Activated T-helper 2 cell treated with anti-CD3 and anti-CD28 coated beads, Interferon-gamma antibody, Interleukin-2, Interleukin-4, amounts not matched to agents 10 μg/mL and 5 μg/mL and 100 μg/mL, durations not matched to agents 14 hours and 24 hours and 36 hours (primary cell): ENCODE results near the gene MAPKAP1. TPM values are rescaled to one million over a fixed set of nuclear protein-coding genes. Genes with fewer than 3 reads are reported as not detected.

ENCODE experiments used
- DNase-seq: peaks from one replicate; pipeline ENCODE4 v3.0.0; 2021; ENCODE audit warnings: low spot score
- H3K27ac Mint-ChIP-seq: one replicate; pipeline ENCODE4 v1.8.0; 2021; ENCODE audit warnings: mixed read lengths
- H3K27me3 Mint-ChIP-seq: one replicate; pipeline ENCODE4 v1.8.0; 2021; ENCODE audit warnings: low read depth, mixed read lengths
- H3K36me3 Mint-ChIP-seq: one replicate; pipeline ENCODE4 v1.8.0; 2021; ENCODE audit warnings: low read depth, mixed read lengths
- H3K4me1 Mint-ChIP-seq: one replicate; pipeline ENCODE4 v1.8.0; 2021; ENCODE audit warnings: low read depth, mixed read lengths
- H3K4me3 Mint-ChIP-seq: one replicate; pipeline ENCODE4 v1.8.0; 2021; ENCODE audit warnings: low read depth, mild to moderate bottlenecking, moderate library complexity, mixed read lengths
- H3K9me3 Mint-ChIP-seq: one replicate; pipeline ENCODE4 v1.8.0; 2021; ENCODE audit warnings: mixed read lengths
- intact Hi-C: fragments of 100-400 bp; cut with micrococcal nuclease; formaldehyde crosslinking; loops from one replicate; pipeline ENCODE4 v1.15.1; 2023
- total RNA-seq: library from RNA; stranded (reverse); gene quantifications from 2 replicates; pipeline ENCODE4 v1.2.3, GENCODE V29; 2022

MAPKAP1 gene
- total RNA-seq, 1 donor from 2014 or later = 83.8 TPM

- no peak for DNase-seq
- no peak overlapping the region for H3K4me3 Mint-ChIP-seq
- H3K27ac Mint-ChIP-seq = no peak overlapping the region
- H3K27me3 Mint-ChIP-seq = no peaks in the 10 kb centered on the region
- peaks cover 4% of the 10 kb centered on the region for H3K9me3 Mint-ChIP-seq
- peaks cover 33% of the 10 kb centered on the region for H3K36me3 Mint-ChIP-seq
- no peaks in the 10 kb centered on the region for H3K4me1 Mint-ChIP-seq
- intact Hi-C loops = no loop called here
Observed at GRCh38 chr9:125462861-125463291, 244.1 kb downstream of the MAPKAP1 start.

GRCh38 chr9:125461636-125462190, 245.3 kb downstream of the MAPKAP1 start:
- Mint-ChIP-seq H3K36me3 (peaks cover 41% of the 10 kb centered on the region), H3K4me3 (no peak overlapping the region), H3K27me3 (no peaks in the 10 kb centered on the region), H3K4me1 (no peaks in the 10 kb centered on the region), H3K27ac (no peak overlapping the region), H3K9me3 (peaks cover 11% of the 10 kb centered on the region)
- DNase-seq = no peak
- intact Hi-C loops = no loop called here

- intact Hi-C loops = no loop called here
- Mint-ChIP-seq H3K4me1 (no peaks in the 10 kb centered on the region), H3K36me3 (peaks cover 48% of the 10 kb centered on the region), H3K27ac (no peak overlapping the region), H3K9me3 (peaks cover 17% of the 10 kb centered on the region), H3K4me3 (no peak overlapping the region), H3K27me3 (no peaks in the 10 kb centered on the region)
- DNase-seq = no peak
Observed at GRCh38 chr9:125460883-125461635, 245.9 kb downstream of the MAPKAP1 start.

GRCh38 chr9:125460346-125460745, 246.7 kb downstream of the MAPKAP1 start:
- peaks cover 23% of the 10 kb centered on the region for H3K9me3 Mint-ChIP-seq
- intact Hi-C loops = no loop called here
- no peak overlapping the region for H3K27ac Mint-ChIP-seq
- H3K27me3 Mint-ChIP-seq = no peaks in the 10 kb centered on the region
- H3K4me1 Mint-ChIP-seq = no peaks in the 10 kb centered on the region
- peaks cover 54% of the 10 kb centered on the region for H3K36me3 Mint-ChIP-seq
- no peak overlapping the region for H3K4me3 Mint-ChIP-seq
- DNase-seq = no peak

- intact Hi-C loops = no loop called here
- Mint-ChIP-seq H3K36me3 (peaks cover 62% of the 10 kb centered on the region), H3K4me3 (no peak overlapping the region), H3K9me3 (peaks cover 23% of the 10 kb centered on the region), H3K27ac (no peak overlapping the region), H3K27me3 (no peaks in the 10 kb centered on the region), H3K4me1 (peaks cover 2% of the 10 kb centered on the region)
- no peak for DNase-seq
Observed at GRCh38 chr9:125457357-125457756, 249.7 kb downstream of the MAPKAP1 start.

GRCh38 chr9:125455876-125456275, 251.1 kb downstream of the MAPKAP1 start:
- Mint-ChIP-seq H3K9me3 (peaks cover 23% of the 10 kb centered on the region), H3K36me3 (peaks cover 59% of the 10 kb centered on the region), H3K27ac (no peak overlapping the region), H3K27me3 (no peaks in the 10 kb centered on the region), H3K4me3 (no peak overlapping the region), H3K4me1 (peaks cover 2% of the 10 kb centered on the region)
- DNase-seq = no peak
- intact Hi-C loops = no loop called here

GRCh38 chr9:125455132-125455531, 251.9 kb downstream of the MAPKAP1 start:
- Mint-ChIP-seq H3K36me3 (peaks cover 53% of the 10 kb centered on the region), H3K27me3 (no peaks in the 10 kb centered on the region), H3K4me1 (peaks cover 2% of the 10 kb centered on the region), H3K4me3 (no peak overlapping the region), H3K9me3 (peaks cover 23% of the 10 kb centered on the region), H3K27ac (no peak overlapping the region)
- DNase-seq = no peak
- intact Hi-C loops = no loop called here

GRCh38 chr9:125447202-125447802, 259.7 kb downstream of the MAPKAP1 start:
- Mint-ChIP-seq H3K36me3 (peaks cover 5% of the 10 kb centered on the region), H3K27ac (no peak overlapping the region), H3K4me1 (no peaks in the 10 kb centered on the region), H3K27me3 (no peaks in the 10 kb centered on the region), H3K9me3 (no peaks in the 10 kb centered on the region), H3K4me3 (no peak overlapping the region)
- intact Hi-C loops = no loop called here
- DNase-seq = no peak

GRCh38 chr9:125446561-125447094, 260.4 kb downstream of the MAPKAP1 start:
- no peak for DNase-seq
- no peak overlapping the region for H3K4me3 Mint-ChIP-seq
- no peak overlapping the region for H3K27ac Mint-ChIP-seq
- peaks cover 3% of the 10 kb centered on the region for H3K36me3 Mint-ChIP-seq
- no peaks in the 10 kb centered on the region for H3K9me3 Mint-ChIP-seq
- H3K4me1 Mint-ChIP-seq = no peaks in the 10 kb centered on the region
- intact Hi-C loops = no loop called here
- no peaks in the 10 kb centered on the region for H3K27me3 Mint-ChIP-seq

GRCh38 chr9:125444956-125445506, 262.0 kb downstream of the MAPKAP1 start:
- intact Hi-C loops = no loop called here
- Mint-ChIP-seq H3K36me3 (no peaks in the 10 kb centered on the region), H3K9me3 (no peaks in the 10 kb centered on the region), H3K4me3 (no peak overlapping the region), H3K27me3 (no peaks in the 10 kb centered on the region), H3K27ac (no peak overlapping the region), H3K4me1 (no peaks in the 10 kb centered on the region)
- no peak for DNase-seq

GRCh38 chr9:125444166-125444565, 262.8 kb downstream of the MAPKAP1 start:
- H3K27ac Mint-ChIP-seq = no peak overlapping the region
- no peaks in the 10 kb centered on the region for H3K27me3 Mint-ChIP-seq
- intact Hi-C loops = no loop called here

GRCh38 chr9:125443367-125443766, 263.6 kb downstream of the MAPKAP1 start:
- intact Hi-C loops = no loop called here
- no peak for DNase-seq
- Mint-ChIP-seq H3K27me3 (no peaks in the 10 kb centered on the region), H3K36me3 (no peaks in the 10 kb centered on the region), H3K4me3 (no peak overlapping the region), H3K9me3 (no peaks in the 10 kb centered on the region), H3K27ac (no peak overlapping the region), H3K4me1 (no peaks in the 10 kb centered on the region)

More at GRCh38 chr9:125444166-125444565, 262.8 kb downstream of the MAPKAP1 start:
- no peak for DNase-seq
- H3K9me3 Mint-ChIP-seq = no peaks in the 10 kb centered on the region
- no peak overlapping the region for H3K4me3 Mint-ChIP-seq
- no peaks in the 10 kb centered on the region for H3K4me1 Mint-ChIP-seq
- H3K36me3 Mint-ChIP-seq = no peaks in the 10 kb centered on the region

GRCh38 chr9:125442452-125442851, 264.6 kb downstream of the MAPKAP1 start:
- Mint-ChIP-seq H3K27me3 (no peaks in the 10 kb centered on the region), H3K9me3 (no peaks in the 10 kb centered on the region), H3K4me3 (no peak overlapping the region), H3K4me1 (no peaks in the 10 kb centered on the region), H3K27ac (no peak overlapping the region), H3K36me3 (no peaks in the 10 kb centered on the region)
- intact Hi-C loops = no loop called here
- no peak for DNase-seq
